ENCODE data around the gene AHCYL2. TPM values are rescaled to one million over a fixed set of nuclear protein-coding genes. Genes with fewer than 3 reads are reported as not detected.

Gene AHCYL2
- total RNA-seq (2012; rRNA removed), result 6.3 and 8.1 TPM in 2 replicates

DNA sequence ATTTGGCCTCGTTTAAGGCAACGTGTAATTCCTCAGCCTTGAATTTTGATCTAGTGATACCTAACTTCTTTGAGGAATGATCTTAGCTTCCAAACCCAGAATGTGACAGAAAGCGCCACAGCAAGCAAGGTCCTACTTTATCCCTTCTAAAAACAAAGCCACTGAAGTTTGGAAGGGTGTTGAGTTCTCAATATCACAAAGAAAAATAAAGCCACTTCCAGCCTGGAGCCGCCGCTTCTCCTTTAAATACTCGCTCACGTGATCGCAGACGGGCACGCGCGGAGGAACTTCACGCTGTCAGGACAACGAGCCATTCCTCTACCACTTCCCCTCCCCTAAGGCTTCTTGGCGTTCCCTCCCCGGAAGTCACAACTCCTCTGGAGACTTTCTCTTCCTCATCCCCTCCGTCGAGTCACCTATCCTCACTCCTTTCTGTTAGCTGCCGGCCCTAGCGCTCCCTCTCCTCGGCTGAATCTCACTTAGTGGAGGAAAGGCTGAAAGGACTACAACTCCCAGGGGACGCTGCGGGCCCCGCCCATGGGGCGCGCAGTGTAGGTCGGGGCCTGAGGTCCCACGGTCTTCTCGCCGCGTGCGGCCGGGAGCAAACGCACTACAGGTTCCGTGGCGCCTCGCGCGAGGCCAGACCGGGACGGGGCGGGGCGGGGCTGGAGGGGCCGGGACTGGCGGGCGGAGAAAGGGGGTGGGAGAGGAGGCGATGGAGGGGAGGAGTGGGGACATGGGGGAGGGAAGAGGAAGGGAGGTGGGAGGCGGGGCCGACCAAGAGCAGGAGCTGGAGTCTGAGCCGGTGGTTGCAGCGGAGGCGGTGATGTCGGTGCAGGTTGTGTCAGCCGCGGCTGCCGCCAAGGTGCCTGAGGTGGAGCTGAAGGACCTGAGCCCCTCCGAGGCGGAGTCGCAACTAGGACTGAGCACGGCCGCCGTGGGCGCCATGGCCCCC, at the start of gene AHCYL2:
TSS of gene AHCYL2 (plus strand) at position 780 of the 955 bp plus-strand sequence.
- peaks cover 10% of the 10 kb centered on the region for H3K4me1 ChIP-seq (ENCODE audit: control insufficient read depth, insufficient read depth, low read length)
- H3K9ac ChIP-seq (ENCODE audit: low read depth, low read length), result peak within 1 kb of the TSS; percentile 83

DNA sequence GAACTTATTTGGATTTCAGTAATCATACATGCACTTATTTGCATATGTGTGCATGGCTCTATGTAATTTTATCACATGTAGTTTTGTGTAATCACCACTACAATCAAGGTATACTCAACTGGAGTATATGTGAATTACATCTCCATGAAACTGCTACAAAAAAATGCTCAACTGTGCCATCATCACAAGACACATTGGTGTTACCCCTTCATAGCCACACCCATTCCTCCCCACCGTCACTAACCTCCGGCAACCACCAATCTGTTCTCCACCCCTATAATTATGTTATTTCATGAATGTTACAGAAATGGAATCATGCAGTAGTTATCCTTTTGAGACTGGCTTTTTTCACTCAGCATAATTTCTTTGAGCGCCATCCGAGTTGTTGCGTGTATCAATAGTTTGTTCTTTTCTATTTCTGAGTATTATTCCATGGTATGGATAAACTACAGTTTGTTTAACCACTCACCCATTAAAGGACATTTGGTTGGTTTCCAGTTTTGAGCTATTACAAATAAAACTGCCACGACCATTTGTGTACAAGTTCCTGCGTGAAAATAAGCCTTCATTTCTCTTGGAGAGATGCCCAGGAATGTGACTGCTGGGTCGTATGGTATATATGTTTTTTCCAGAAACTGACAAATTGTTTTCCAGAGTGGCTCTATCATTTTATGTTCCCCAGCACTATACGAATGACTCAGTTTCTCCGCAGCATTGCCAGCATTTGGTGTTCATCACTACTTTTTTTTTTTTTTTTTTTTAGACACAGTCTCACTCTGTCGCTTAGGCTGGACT, 47.7 kb upstream of the AHCYL2 start:
- Histone ChIP-seq H3K36me3 (ENCODE audit: insufficient read depth, low read length) (no peaks in the 10 kb centered on the region), H3K4me1 (ENCODE audit: control insufficient read depth, insufficient read depth, low read length) (no peaks in the 10 kb centered on the region), H3K4me3 (ENCODE audit: low read length) (no peak overlapping the region), H3K9me3 (replicated peaks; ENCODE audit: low read length) (no peaks in the 10 kb centered on the region), H3K9ac (ENCODE audit: low read depth, low read length) (no peak overlapping the region), H3K27me3 (ENCODE audit: control insufficient read depth, insufficient read depth, low read length) (peaks cover 54% of the 10 kb centered on the region), H3K4me2 (ENCODE audit: low read length) (no peak overlapping the region)

More for the DNA sequence above, at the start of gene AHCYL2:
- Histone ChIP-seq H3K4me2 (ENCODE audit: low read length) (peak within 1 kb of the TSS; percentile 83), H3K36me3 (ENCODE audit: insufficient read depth, low read length) (no peaks in the 10 kb centered on the region), H3K27me3 (ENCODE audit: control insufficient read depth, insufficient read depth, low read length) (peaks cover 3% of the 10 kb centered on the region), H3K9me3 (replicated peaks; ENCODE audit: low read length) (no peaks in the 10 kb centered on the region), H3K4me3 (ENCODE audit: low read length) (peak within 1 kb of the TSS; percentile 88)

DNA sequence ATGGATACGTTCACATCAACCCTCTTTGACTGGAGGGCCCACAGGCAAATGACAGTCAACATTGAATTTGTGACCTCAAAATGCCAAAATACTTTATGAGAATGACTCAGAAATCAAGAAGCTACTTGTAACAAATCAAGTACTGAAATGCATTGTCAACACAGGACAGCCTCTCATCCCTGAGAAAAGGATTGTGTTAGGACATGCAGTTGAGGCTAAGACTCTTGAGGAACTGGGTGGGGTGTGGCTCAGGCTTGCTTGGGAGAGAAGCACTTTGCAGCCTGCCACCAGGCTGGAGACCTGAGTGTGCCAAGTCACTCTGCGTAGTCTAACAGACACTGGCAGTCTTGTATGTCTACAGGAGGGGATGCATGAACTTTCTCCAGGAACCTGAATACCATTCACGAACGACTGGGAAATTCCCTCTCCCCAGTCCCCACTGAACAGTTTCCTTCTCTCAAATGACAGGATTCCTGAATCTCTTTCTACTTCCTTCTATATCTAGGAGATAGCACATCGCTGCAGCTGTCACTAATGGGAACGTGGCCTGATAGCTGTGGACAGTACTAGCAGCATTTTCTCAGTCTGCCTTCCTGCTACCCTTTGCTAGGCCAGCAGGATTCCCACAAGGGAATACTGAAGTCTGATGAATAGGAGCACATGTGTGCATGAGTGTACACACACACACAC, 39.7 kb upstream of the AHCYL2 start:
- Histone ChIP-seq H3K27me3 (ENCODE audit: control insufficient read depth, insufficient read depth, low read length) (peaks cover 43% of the 10 kb centered on the region), H3K9me3 (replicated peaks; ENCODE audit: low read length) (no peaks in the 10 kb centered on the region), H3K4me1 (ENCODE audit: control insufficient read depth, insufficient read depth, low read length) (peaks cover 9% of the 10 kb centered on the region), H3K9ac (ENCODE audit: low read depth, low read length) (no peak overlapping the region), H3K4me2 (ENCODE audit: low read length) (no peak overlapping the region), H3K36me3 (ENCODE audit: insufficient read depth, low read length) (no peaks in the 10 kb centered on the region), H3K4me3 (ENCODE audit: low read length) (no peak overlapping the region)

DNA sequence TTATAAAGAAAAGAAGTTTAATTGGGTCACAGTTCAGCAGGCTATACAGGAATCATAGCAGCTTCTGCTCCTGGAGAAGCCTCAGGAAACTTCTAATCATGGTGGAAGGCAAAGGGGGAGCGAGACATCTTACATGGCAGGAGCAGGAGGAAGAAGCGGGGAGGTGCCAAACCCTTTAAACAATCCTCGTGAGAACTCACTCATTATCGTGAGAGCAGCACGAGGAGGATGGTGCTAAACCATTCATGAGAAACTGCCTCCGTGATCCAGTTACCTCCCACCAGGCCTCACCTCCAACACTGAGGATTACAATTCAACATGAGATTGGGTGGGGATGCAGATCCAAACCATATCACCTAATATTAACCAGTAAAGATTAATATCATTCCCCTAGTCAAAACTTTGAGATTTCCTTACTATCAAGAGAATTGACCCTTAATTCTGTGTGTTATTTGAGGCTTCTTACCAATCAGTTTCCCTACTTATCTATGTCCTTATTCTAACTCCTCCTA, 38.0 kb upstream of the AHCYL2 start:
- no peak overlapping the region for H3K4me2 ChIP-seq (ENCODE audit: low read length)
- no peaks in the 10 kb centered on the region for H3K36me3 ChIP-seq (ENCODE audit: insufficient read depth, low read length)
- H3K9me3 ChIP-seq (replicated peaks; ENCODE audit: low read length), result no peaks in the 10 kb centered on the region
- no peak overlapping the region for H3K4me3 ChIP-seq (ENCODE audit: low read length)
- peaks cover 34% of the 10 kb centered on the region for H3K27me3 ChIP-seq (ENCODE audit: control insufficient read depth, insufficient read depth, low read length)
- no peak overlapping the region for H3K9ac ChIP-seq (ENCODE audit: low read depth, low read length)
- peaks cover 10% of the 10 kb centered on the region for H3K4me1 ChIP-seq (ENCODE audit: control insufficient read depth, insufficient read depth, low read length)

DNA sequence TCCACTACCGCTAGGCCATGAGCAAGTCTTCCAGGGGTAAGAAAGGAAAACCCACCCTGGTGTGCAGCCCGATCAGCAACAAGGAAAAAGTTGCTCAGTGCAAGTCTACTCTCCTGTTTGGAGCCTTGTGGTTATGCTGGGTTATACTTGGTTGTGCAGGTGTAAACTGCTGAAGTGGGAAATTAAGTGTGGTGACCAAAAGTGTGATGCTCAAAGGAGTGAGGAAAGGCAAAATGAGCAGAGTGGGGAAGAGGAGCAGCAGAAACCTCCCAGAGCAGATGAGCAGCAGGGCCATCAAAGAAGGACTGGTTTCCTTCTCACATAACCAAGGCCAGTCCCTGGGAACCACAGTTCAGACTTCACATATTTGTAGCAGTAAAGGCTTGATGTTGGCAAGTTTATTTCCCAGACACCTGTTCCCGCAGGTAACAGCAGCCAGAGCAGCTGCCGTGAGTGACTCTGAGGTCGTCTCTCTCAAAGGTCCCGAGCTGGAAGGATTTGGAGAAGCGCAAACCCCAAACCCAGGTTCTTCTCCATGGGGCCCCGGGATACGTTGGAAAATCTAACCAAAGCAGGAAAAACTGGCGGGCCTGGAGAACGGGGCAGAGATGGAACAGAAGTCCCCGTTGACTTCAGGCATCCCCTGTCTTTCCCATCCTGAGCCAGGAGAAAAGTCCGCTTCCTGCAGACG, 37.0 kb upstream of the AHCYL2 start:
- Histone ChIP-seq H3K4me1 (ENCODE audit: control insufficient read depth, insufficient read depth, low read length) (peaks cover 10% of the 10 kb centered on the region), H3K27me3 (ENCODE audit: control insufficient read depth, insufficient read depth, low read length) (peaks cover 34% of the 10 kb centered on the region), H3K4me3 (ENCODE audit: low read length) (peak overlapping the region; percentile 77), H3K4me2 (ENCODE audit: low read length) (peak overlapping the region; percentile 86), H3K36me3 (ENCODE audit: insufficient read depth, low read length) (no peaks in the 10 kb centered on the region), H3K9me3 (replicated peaks; ENCODE audit: low read length) (no peaks in the 10 kb centered on the region), H3K9ac (ENCODE audit: low read depth, low read length) (peak overlapping the region; percentile 68)

DNA sequence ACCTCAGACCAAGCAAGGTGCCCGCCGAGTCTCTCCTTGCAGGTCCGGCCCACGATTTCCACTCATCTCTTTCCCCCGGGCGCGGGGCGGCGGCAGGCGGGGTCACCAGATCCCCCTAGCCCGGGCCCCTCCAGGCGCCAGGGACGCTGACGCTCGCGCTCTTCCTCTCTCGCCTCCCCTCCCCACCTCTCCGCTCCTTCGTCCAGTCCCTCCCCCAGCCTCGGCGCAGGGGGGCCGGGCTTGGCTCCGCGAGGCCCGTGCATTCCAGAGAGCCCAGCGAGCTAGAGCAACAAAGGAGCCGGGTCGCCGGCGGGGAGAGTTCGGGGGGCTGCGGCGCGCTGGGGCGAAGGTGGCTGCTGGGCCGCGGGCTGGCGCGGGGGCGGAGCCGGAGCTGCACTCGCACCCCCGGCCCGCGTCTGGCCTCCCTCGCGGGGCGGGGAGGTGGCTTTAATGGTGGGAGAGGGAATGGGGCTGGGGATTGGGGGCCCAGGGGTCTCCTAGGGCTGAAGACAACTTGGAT, 36.4 kb upstream of the AHCYL2 start, which contains the start of gene SMO:
TSS of gene SMO (plus strand) at position 262 of the 520 bp plus-strand sequence. CDS start 519 bp downstream, outside the sequence.
- Histone ChIP-seq H3K9ac (ENCODE audit: low read depth, low read length) (peak within 1 kb of the TSS; percentile 68), H3K36me3 (ENCODE audit: insufficient read depth, low read length) (no peaks in the 10 kb centered on the region), H3K4me3 (ENCODE audit: low read length) (peak within 1 kb of the TSS; percentile 77), H3K9me3 (replicated peaks; ENCODE audit: low read length) (no peaks in the 10 kb centered on the region), H3K4me1 (ENCODE audit: control insufficient read depth, insufficient read depth, low read length) (peaks cover 10% of the 10 kb centered on the region), H3K4me2 (ENCODE audit: low read length) (peak within 1 kb of the TSS; percentile 86), H3K27me3 (ENCODE audit: control insufficient read depth, insufficient read depth, low read length) (peaks cover 34% of the 10 kb centered on the region)

DNA sequence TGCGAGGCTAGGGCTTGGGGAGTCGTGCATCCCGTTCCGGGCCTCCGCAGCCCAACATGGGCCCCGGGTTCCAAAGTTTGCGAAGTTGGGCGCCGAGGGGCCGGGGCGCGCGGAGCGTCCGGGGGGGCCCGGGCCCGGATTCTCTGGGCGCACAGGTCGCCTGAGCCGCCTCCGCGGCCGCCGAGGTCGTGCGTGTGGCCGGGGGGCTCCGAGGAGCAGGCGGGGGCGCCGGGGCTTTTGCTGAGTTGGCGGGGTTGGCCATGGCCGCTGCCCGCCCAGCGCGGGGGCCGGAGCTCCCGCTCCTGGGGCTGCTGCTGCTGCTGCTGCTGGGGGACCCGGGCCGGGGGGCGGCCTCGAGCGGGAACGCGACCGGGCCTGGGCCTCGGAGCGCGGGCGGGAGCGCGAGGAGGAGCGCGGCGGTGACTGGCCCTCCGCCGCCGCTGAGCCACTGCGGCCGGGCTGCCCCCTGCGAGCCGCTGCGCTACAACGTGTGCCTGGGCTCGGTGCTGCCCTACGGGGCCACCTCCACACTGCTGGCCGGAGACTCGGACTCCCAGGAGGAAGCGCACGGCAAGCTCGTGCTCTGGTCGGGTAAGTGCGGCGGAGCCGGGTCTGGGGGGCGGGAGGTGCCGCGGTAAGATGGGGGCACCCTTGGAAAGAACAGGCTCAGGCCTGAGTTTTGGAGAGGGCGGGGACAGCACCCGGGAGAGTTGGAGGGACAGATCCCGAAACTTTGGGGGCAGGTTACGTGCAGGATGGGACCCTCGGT, 35.8 kb upstream of the AHCYL2 start:
- H3K4me2 ChIP-seq (ENCODE audit: low read length), result peak overlapping the region; percentile 86
- H3K36me3 ChIP-seq (ENCODE audit: insufficient read depth, low read length), result no peaks in the 10 kb centered on the region
- H3K4me3 ChIP-seq (ENCODE audit: low read length), result peak overlapping the region; percentile 77
- peak overlapping the region; percentile 68 for H3K9ac ChIP-seq (ENCODE audit: low read depth, low read length)
- H3K27me3 ChIP-seq (ENCODE audit: control insufficient read depth, insufficient read depth, low read length), result peaks cover 34% of the 10 kb centered on the region
- peaks cover 10% of the 10 kb centered on the region for H3K4me1 ChIP-seq (ENCODE audit: control insufficient read depth, insufficient read depth, low read length)
- H3K9me3 ChIP-seq (replicated peaks; ENCODE audit: low read length), result no peaks in the 10 kb centered on the region

DNA sequence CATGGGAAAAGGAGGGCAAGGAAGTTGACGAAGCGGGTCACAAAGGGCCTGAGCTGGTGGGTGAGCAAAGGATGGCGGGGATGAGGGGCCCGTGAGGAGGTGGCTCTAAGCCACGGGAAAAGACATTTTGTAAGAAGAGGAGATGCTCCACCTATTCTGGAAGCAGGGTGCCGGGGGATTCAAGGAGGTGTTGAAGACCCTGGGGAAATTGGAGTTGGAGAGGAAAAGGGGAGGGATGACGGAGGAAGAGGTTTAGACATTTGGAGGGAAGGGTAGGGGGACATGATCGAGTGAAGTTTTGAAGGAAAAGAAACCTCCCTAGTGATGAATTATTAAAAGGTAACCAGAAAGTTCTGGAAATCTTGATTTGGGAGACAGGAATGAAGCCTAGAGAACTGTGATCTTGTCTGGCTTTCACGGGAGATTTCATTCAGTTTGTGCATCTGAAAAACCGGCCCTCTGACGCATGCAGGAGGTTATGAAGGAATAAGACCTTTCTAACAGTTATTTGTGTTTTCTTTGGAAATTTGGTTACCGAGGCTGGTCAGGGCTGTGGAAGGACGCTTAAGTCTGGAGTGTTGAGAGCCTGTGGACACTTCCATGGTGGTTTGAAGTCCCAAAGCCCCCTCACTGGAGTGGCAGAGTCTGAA, 35.0 kb upstream of the AHCYL2 start:
- no peaks in the 10 kb centered on the region for H3K36me3 ChIP-seq (ENCODE audit: insufficient read depth, low read length)
- peak overlapping the region; percentile 86 for H3K4me2 ChIP-seq (ENCODE audit: low read length)
- peak overlapping the region; percentile 77 for H3K4me3 ChIP-seq (ENCODE audit: low read length)
- H3K27me3 ChIP-seq (ENCODE audit: control insufficient read depth, insufficient read depth, low read length), result peaks cover 34% of the 10 kb centered on the region
- H3K4me1 ChIP-seq (ENCODE audit: control insufficient read depth, insufficient read depth, low read length), result peaks cover 10% of the 10 kb centered on the region
- peak overlapping the region; percentile 68 for H3K9ac ChIP-seq (ENCODE audit: low read depth, low read length)
- no peaks in the 10 kb centered on the region for H3K9me3 ChIP-seq (replicated peaks; ENCODE audit: low read length)

DNA sequence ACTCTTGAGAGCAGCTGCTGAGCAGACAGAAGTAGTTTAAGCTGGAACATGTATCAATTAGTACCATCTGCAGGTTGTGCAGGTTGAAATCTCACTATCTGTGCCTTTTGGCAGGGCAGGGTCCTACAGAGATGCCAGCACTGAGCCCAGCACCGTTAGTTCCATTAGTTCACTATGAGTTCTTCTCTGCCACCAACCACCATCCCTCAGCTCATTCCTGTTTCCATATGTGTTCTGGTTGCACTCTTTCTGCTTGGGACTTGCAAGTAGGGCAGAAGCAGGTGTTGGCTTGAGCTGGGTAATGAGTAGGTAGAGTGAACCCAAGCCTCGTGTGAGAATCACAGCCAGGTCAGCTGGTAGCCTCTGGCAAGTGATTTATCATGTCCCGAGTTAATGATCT, 33.6 kb upstream of the AHCYL2 start:
- Histone ChIP-seq H3K9ac (ENCODE audit: low read depth, low read length) (no peak overlapping the region), H3K36me3 (ENCODE audit: insufficient read depth, low read length) (no peaks in the 10 kb centered on the region), H3K27me3 (ENCODE audit: control insufficient read depth, insufficient read depth, low read length) (peaks cover 27% of the 10 kb centered on the region), H3K4me1 (ENCODE audit: control insufficient read depth, insufficient read depth, low read length) (peaks cover 10% of the 10 kb centered on the region), H3K9me3 (replicated peaks; ENCODE audit: low read length) (no peaks in the 10 kb centered on the region), H3K4me2 (ENCODE audit: low read length) (no peak overlapping the region), H3K4me3 (ENCODE audit: low read length) (no peak overlapping the region)
